ENCODE results near the gene CDK2AP2.

- TF ChIP-seq, protein P1, sequence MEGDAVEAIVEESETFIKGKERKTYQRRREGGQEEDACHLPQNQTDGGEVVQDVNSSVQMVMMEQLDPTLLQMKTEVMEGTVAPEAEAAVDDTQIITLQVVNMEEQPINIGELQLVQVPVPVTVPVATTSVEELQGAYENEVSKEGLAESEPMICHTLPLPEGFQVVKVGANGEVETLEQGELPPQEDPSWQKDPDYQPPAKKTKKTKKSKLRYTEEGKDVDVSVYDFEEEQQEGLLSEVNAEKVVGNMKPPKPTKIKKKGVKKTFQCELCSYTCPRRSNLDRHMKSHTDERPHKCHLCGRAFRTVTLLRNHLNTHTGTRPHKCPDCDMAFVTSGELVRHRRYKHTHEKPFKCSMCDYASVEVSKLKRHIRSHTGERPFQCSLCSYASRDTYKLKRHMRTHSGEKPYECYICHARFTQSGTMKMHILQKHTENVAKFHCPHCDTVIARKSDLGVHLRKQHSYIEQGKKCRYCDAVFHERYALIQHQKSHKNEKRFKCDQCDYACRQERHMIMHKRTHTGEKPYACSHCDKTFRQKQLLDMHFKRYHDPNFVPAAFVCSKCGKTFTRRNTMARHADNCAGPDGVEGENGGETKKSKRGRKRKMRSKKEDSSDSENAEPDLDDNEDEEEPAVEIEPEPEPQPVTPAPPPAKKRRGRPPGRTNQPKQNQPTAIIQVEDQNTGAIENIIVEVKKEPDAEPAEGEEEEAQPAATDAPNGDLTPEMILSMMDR (IDR thresholded peaks at IDR 0.05; ENCODE audit: insufficient read depth, low read length), result no peak
- TF ChIP-seq GABPA (IDR thresholded peaks at IDR 0.05; ENCODE audit: low read depth), result no peak
These were observed 9.4 kb downstream of the CDK2AP2 start for GRCh38 chr11:67498544-67498972.

All from HL-60 (cell line).